ENCODE measurements around the gene MARK1. TPM values are rescaled to one million over a fixed set of nuclear protein-coding genes. Genes with fewer than 3 reads are reported as not detected.

Gene MARK1
- total and polyA plus RNA-seq, 2 donors (not counting 1 experiment from before 2014, with no cell fraction given): 0.52 to 3.8 TPM

- H3K9ac ChIP-seq (ENCODE audit: low read length): no peak overlapping the region
- H3K4me3 Mint-ChIP-seq: no peak overlapping the region
- intact Hi-C loops (cut with micrococcal nuclease): no loop called here
- H3K9me3 Mint-ChIP-seq (ENCODE audit: insufficient read depth): no peaks in the 10 kb centered on the region
- H3K27me3 Mint-ChIP-seq: peaks cover 23% of the 10 kb centered on the region
- no CpG with 5 or more reads among the region's 2 CpGs for WGBS (ENCODE audit: insufficient coverage)
- H3K27me3 ChIP-seq (replicated peaks in 1 of 4; ENCODE audit: control extremely low read depth in 1 of 4, control insufficient read depth in 3 of 4, insufficient read depth in 4 of 4, low read length in 3 of 4): peaks cover 0 to 16% (median 0%) of the 10 kb centered on the region in 4 experiments
- POLR2A ChIA-PET: no interaction called here
- no peak overlapping the region for H3K27ac Mint-ChIP-seq
- no peak overlapping the region for H3K4me3 ChIP-seq (ENCODE audit: control extremely low read depth in 1 of 5, extremely low read depth in 1 of 5, insufficient read depth in 1 of 5, low read depth in 2 of 5, low read length in 4 of 5)
- no peaks in the 10 kb centered on the region for H4K20me1 ChIP-seq (ENCODE audit: control insufficient read depth, insufficient read depth, low read length, poor library complexity, severe bottlenecking)
- no peak overlapping the region for H2AFZ ChIP-seq (ENCODE audit: insufficient read depth, low read depth, low read length, poor library complexity, severe bottlenecking)
- no peak overlapping the region for H3K27ac ChIP-seq (ENCODE audit: low read length in 2 of 2)
- H3K9me3 ChIP-seq (ENCODE audit: control extremely low read depth in 1 of 3, control insufficient read depth in 2 of 3, insufficient read depth in 1 of 3, low read length in 2 of 3): no peaks in the 10 kb centered on the region
- no peaks in the 10 kb centered on the region for H3K79me2 ChIP-seq (ENCODE audit: control insufficient read depth, insufficient read depth, low read length)
- no peaks in the 10 kb centered on the region for H3K4me1 ChIP-seq (ENCODE audit: control insufficient read depth in 2 of 2, insufficient read depth in 2 of 2, low read length in 2 of 2)
- H3K4me2 ChIP-seq (replicated peaks; ENCODE audit: low read depth, low read length, poor library complexity, severe bottlenecking): no peak overlapping the region
- CTCF ChIA-PET: no interaction called here
- TF ChIP-seq EZH2 (IDR thresholded peaks at IDR 0.05; ENCODE audit: borderline replicate concordance, insufficient read depth, low read depth, low read length, poor library complexity, severe bottlenecking): no peak
- TF ChIP-seq CTCF (IDR thresholded peaks at IDR 0.05): no peak
- H3K4me1 Mint-ChIP-seq: no peaks in the 10 kb centered on the region
- no peak for ATAC-seq (ENCODE audit: low read depth)
- H3K36me3 ChIP-seq (replicated peaks in 1 of 2; ENCODE audit: control extremely low read depth in 1 of 2, control insufficient read depth in 1 of 2, extremely low read depth in 1 of 2, insufficient read depth in 2 of 2, low read length in 1 of 2): no peaks in the 10 kb centered on the region
- no peak for DNase-seq
Observed at GRCh38 chr1:220516722-220517042, 11.3 kb upstream of the MARK1 start.

- Histone ChIP-seq H3K9me3 (ENCODE audit: control extremely low read depth in 1 of 3, control insufficient read depth in 2 of 3, insufficient read depth in 1 of 3, low read length in 2 of 3) (no peaks in the 10 kb centered on the region), H3K36me3 (replicated peaks in 1 of 2; ENCODE audit: control extremely low read depth in 1 of 2, control insufficient read depth in 1 of 2, extremely low read depth in 1 of 2, insufficient read depth in 2 of 2, low read length in 1 of 2) (no peaks in the 10 kb centered on the region), H2AFZ (ENCODE audit: insufficient read depth, low read depth, low read length, poor library complexity, severe bottlenecking) (no peak overlapping the region), H3K4me2 (replicated peaks; ENCODE audit: low read depth, low read length, poor library complexity, severe bottlenecking) (no peak overlapping the region), H3K79me2 (ENCODE audit: control insufficient read depth, insufficient read depth, low read length) (no peaks in the 10 kb centered on the region), H3K4me3 (ENCODE audit: control extremely low read depth in 1 of 5, extremely low read depth in 1 of 5, insufficient read depth in 1 of 5, low read depth in 2 of 5, low read length in 4 of 5) (no peak overlapping the region), H3K27me3 (replicated peaks in 1 of 4; ENCODE audit: control extremely low read depth in 1 of 4, control insufficient read depth in 3 of 4, insufficient read depth in 4 of 4, low read length in 3 of 4) (peaks cover 0 to 34% (median 5%) of the 10 kb centered on the region in 4 experiments), H3K4me1 (ENCODE audit: control insufficient read depth in 2 of 2, insufficient read depth in 2 of 2, low read length in 2 of 2) (no peaks in the 10 kb centered on the region), H3K27ac (ENCODE audit: low read length in 2 of 2) (no peak overlapping the region), H4K20me1 (ENCODE audit: control insufficient read depth, insufficient read depth, low read length, poor library complexity, severe bottlenecking) (no peaks in the 10 kb centered on the region), H3K9ac (ENCODE audit: low read length) (no peak overlapping the region)
- H3K9me3 Mint-ChIP-seq (ENCODE audit: insufficient read depth): no peaks in the 10 kb centered on the region
- H3K4me3 Mint-ChIP-seq: no peak overlapping the region
- H3K4me1 Mint-ChIP-seq: peaks cover 2% of the 10 kb centered on the region
- CTCF ChIA-PET: no interaction called here
- no peak for ATAC-seq (ENCODE audit: low read depth)
- DNase-seq: no peak
- intact Hi-C loops (cut with micrococcal nuclease): no loop called here
- H3K27ac Mint-ChIP-seq: no peak overlapping the region
- H3K27me3 Mint-ChIP-seq: peaks cover 41% of the 10 kb centered on the region
- WGBS (ENCODE audit: insufficient coverage): no CpG with 5 or more reads among the region's 1 CpG
- no peak for TF ChIP-seq EZH2 (IDR thresholded peaks at IDR 0.05; ENCODE audit: borderline replicate concordance, insufficient read depth, low read depth, low read length, poor library complexity, severe bottlenecking)
- no peak for TF ChIP-seq CTCF (IDR thresholded peaks at IDR 0.05)
- POLR2A ChIA-PET: no interaction called here
Observed at GRCh38 chr1:220521778-220522177, 6.2 kb upstream of the MARK1 start.

All from B cell (primary cell).